Liver (tissue), 9 donors: Measurements from ENCODE around the gene SCUBE1. TPM values are rescaled to one million over a fixed set of nuclear protein-coding genes. Genes with fewer than 3 reads are reported as not detected.

Experiments
- DNase-seq: peaks from one replicate; pipeline ENCODE4 v3.0.0-alpha.2; 2017; ENCODE audit warnings: low spot score
- H3K27ac ChIP-seq, 2 donors: one replicate each; pipeline ENCODE4 v1.7.0; 2013; ENCODE audit warnings: inconsistent platforms in 2 of 2, low read length in 2 of 2, control low read depth in 1 of 2, low read depth in 1 of 2, mild to moderate bottlenecking in 1 of 2
- H3K27me3 ChIP-seq, 4 donors: one replicate each; pipeline versions ENCODE4 v1.6.1 to v1.7.0; 2013; ENCODE audit warnings: low read length in 3 of 4, inconsistent platforms in 1 of 4, mild to moderate bottlenecking in 1 of 4, moderate library complexity in 1 of 4; ENCODE audit not compliant: control insufficient read depth in 4 of 4, insufficient read depth in 4 of 4
- H3K36me3 ChIP-seq, 4 donors: one replicate each; pipeline versions ENCODE4 v1.6.1 to v1.7.0; 2013; ENCODE audit warnings: low read length in 3 of 4, mild to moderate bottlenecking in 3 of 4, low read depth in 1 of 4, moderate library complexity in 1 of 4; ENCODE audit not compliant: control insufficient read depth in 4 of 4, insufficient read depth in 3 of 4
- H3K4me1 ChIP-seq, 4 donors: one replicate each; pipeline versions ENCODE4 v1.6.1 to v1.7.0; 2013; ENCODE audit warnings: low read length in 3 of 4, mild to moderate bottlenecking in 3 of 4, moderate library complexity in 1 of 4; ENCODE audit not compliant: control insufficient read depth in 4 of 4, insufficient read depth in 4 of 4
- H3K4me3 ChIP-seq, 3 donors: one replicate each; pipeline versions ENCODE4 v1.6.1 to v1.7.0; 2013; ENCODE audit warnings: low read length in 3 of 3, control low read depth in 1 of 3, low read depth in 1 of 3, mild to moderate bottlenecking in 1 of 3
- H3K9ac ChIP-seq, 2 donors: one replicate each; pipeline ENCODE4 v1.7.0; 2013; ENCODE audit warnings: low read length in 2 of 2, mild to moderate bottlenecking in 2 of 2, moderate library complexity in 2 of 2, control low read depth in 1 of 2, low read depth in 1 of 2
- H3K9me3 ChIP-seq, 4 donors: one replicate each; pipeline versions ENCODE4 v1.6.1 to v1.7.0; 2013; ENCODE audit warnings: low read length in 3 of 4; ENCODE audit not compliant: control insufficient read depth in 4 of 4
- ATF3 ChIP-seq: IDR thresholded peaks from 2 replicates; pipeline ENCODE4 v1.6.1; 2016; ENCODE audit warnings: antibody characterized with exemption
- EGR1 ChIP-seq, 2 donors: IDR thresholded peaks; 2 replicates each; pipeline ENCODE4 v1.6.1; 2016 to 2018; ENCODE audit warnings: antibody characterized with exemption in 2 of 2, low read depth in 2 of 2
- FOXA1 ChIP-seq: IDR thresholded peaks from 2 replicates; pipeline ENCODE4 v1.6.1; 2016; ENCODE audit warnings: antibody characterized with exemption
- FOXA2 ChIP-seq: IDR thresholded peaks from 2 replicates; pipeline ENCODE4 v1.6.1; 2016; ENCODE audit warnings: antibody characterized with exemption
- GABPA ChIP-seq, 2 donors: IDR thresholded peaks in 1 of 2; conservative IDR thresholded peaks in 1 of 2; 2 replicates each; pipeline ENCODE4 v1.6.1; 2016; ENCODE audit warnings: antibody characterized with exemption in 2 of 2, mild to moderate bottlenecking in 1 of 2, moderate library complexity in 1 of 2
- HNF4A ChIP-seq, 2 donors: conservative IDR thresholded peaks; 2 replicates each; pipeline ENCODE4 v1.6.1; 2016; ENCODE audit warnings: antibody characterized with exemption in 2 of 2, mild to moderate bottlenecking in 2 of 2
- HNF4G ChIP-seq: IDR thresholded peaks from 2 replicates; pipeline ENCODE4 v1.6.1; 2016; ENCODE audit warnings: antibody characterized with exemption
- JUND ChIP-seq, 2 donors: IDR thresholded peaks; 2 replicates each; pipeline ENCODE4 v1.6.1; 2016; ENCODE audit warnings: antibody characterized with exemption in 2 of 2
- MAX ChIP-seq: IDR thresholded peaks from 2 replicates; pipeline ENCODE4 v1.6.1; 2016; ENCODE audit warnings: antibody characterized with exemption
- NR2F2 ChIP-seq: IDR thresholded peaks from 2 replicates; pipeline ENCODE4 v1.6.1; 2016; ENCODE audit warnings: antibody characterized with exemption
- RAD21 ChIP-seq, 2 donors: IDR thresholded peaks; 2 replicates each; pipeline ENCODE4 v1.6.1; 2016; ENCODE audit warnings: antibody characterized with exemption in 2 of 2, mild to moderate bottlenecking in 2 of 2
- RXRA ChIP-seq, 2 donors: IDR thresholded peaks; 2 replicates each; pipeline ENCODE4 v1.6.1; 2017 to 2018; ENCODE audit warnings: antibody characterized with exemption in 2 of 2, mild to moderate bottlenecking in 1 of 2
- SP1 ChIP-seq: IDR thresholded peaks from 2 replicates; pipeline ENCODE4 v1.6.1; 2018; ENCODE audit warnings: antibody characterized with exemption, mild to moderate bottlenecking
- TAF1 ChIP-seq: conservative IDR thresholded peaks from 2 replicates; pipeline ENCODE4 v1.6.1; 2016; ENCODE audit warnings: antibody characterized with exemption, mild to moderate bottlenecking
- YY1 ChIP-seq: IDR thresholded peaks from 2 replicates; pipeline ENCODE4 v1.6.1; 2016; ENCODE audit warnings: antibody characterized with exemption, mild to moderate bottlenecking
- WGBS: extraction: QIAGEN DNeasy Blood & Tissue Kit; methylation state at CpG from one replicate; pipeline ENCODE4 v1.1.7; 2013; 5-methylcytosine and 5-hydroxymethylcytosine counted together
- polyA plus RNA-seq, 2 donors: library from polyadenylated mRNA; stranded (reverse) in 1 of 2; unstranded in 1 of 2; fragments of 200-250 nt in 1 of 2; fragments of >200 nt in 1 of 2; fragmentation: Nextera tagmentation in 1 of 2; extraction: Ambion mirVana in 1 of 2; gene quantifications; one replicate each; pipeline versions ENCODE4 v1.2.1 to v1.2.3, GENCODE V29; 2013 to 2015
- total RNA-seq, 2 donors: library from RNA; depleted of rRNA; stranded (reverse); fragments of >200 nt; gene quantifications; one replicate each; pipeline ENCODE4 v1.2.3, GENCODE V29; 2014
- TF ChIP-seq, protein P1 (sequence below): fragments of 150-350 bp; IDR thresholded peaks from 2 replicates; pipeline ENCODE4 v1.5.1; 2017; ENCODE audit warnings: improper control_type of control experiment, low read depth, low read length; ENCODE audit not compliant: missing input control
- TF ChIP-seq, protein P2 (sequence below): IDR thresholded peaks from 2 replicates; pipeline ENCODE4 v1.6.1; 2016; ENCODE audit warnings: antibody characterized with exemption, mild to moderate bottlenecking
- TF ChIP-seq, protein P3 (sequence below): IDR thresholded peaks from 2 replicates; pipeline ENCODE4 v1.6.1; 2016; ENCODE audit warnings: antibody characterized with exemption
- donor health status: healthy.
- donor health status: healthy.
- donor health status: healthy.
- donor health status: healthy.
- donor health status: healthy.

The SCUBE1 gene
- total and polyA plus RNA-seq, 4 donors: 0.07 to 0.46 (median 0.08) TPM; not detected in 1

GRCh38 chr22:43205748-43206508 lies 137.2 kb downstream of the SCUBE1 start:
- Histone ChIP-seq H3K4me3 (no peak overlapping the region), H3K9ac (no peak overlapping the region), H3K36me3 (no peaks in the 10 kb centered on the region), H3K27me3 (no peaks in the 10 kb centered on the region), H3K27ac (no peak overlapping the region), H3K4me1 (no peaks in the 10 kb centered on the region), H3K9me3 (no peaks in the 10 kb centered on the region)
- DNase-seq: no peak
- TF ChIP-seq GABPA (IDR thresholded peaks at IDR 0.05 in 1 of 2, conservative IDR thresholded peaks at IDR 0.05 in 1 of 2): no peak
- WGBS: 79% methylated on average over 5 of the region's 5 CpGs

- Histone ChIP-seq H3K4me3 (no peak overlapping the region), H3K27me3 (no peaks in the 10 kb centered on the region), H3K27ac (no peak overlapping the region), H3K9ac (no peak overlapping the region), H3K9me3 (no peaks in the 10 kb centered on the region), H3K4me1 (no peaks in the 10 kb centered on the region), H3K36me3 (no peaks in the 10 kb centered on the region)
- no peak for DNase-seq
- TF ChIP-seq NR2F2 (no peak), RXRA (IDR thresholded peaks at IDR 0.05) (no peak), EGR1 (IDR thresholded peaks at IDR 0.05; ENCODE audit: low read depth in 2 of 2) (no peak), FOXA1 (no peak), SP1 (no peak), HNF4G (no peak), YY1 (no peak), HNF4A (conservative IDR thresholded peaks at IDR 0.05) (no peak), FOXA2 (no peak), TAF1 (no peak), ATF3 (no peak), RAD21 (IDR thresholded peaks at IDR 0.05) (no peak), GABPA (IDR thresholded peaks at IDR 0.05 in 1 of 2, conservative IDR thresholded peaks at IDR 0.05 in 1 of 2) (no peak), MAX (no peak), JUND (IDR thresholded peaks at IDR 0.05) (no peak)
- TF ChIP-seq, protein P1, sequence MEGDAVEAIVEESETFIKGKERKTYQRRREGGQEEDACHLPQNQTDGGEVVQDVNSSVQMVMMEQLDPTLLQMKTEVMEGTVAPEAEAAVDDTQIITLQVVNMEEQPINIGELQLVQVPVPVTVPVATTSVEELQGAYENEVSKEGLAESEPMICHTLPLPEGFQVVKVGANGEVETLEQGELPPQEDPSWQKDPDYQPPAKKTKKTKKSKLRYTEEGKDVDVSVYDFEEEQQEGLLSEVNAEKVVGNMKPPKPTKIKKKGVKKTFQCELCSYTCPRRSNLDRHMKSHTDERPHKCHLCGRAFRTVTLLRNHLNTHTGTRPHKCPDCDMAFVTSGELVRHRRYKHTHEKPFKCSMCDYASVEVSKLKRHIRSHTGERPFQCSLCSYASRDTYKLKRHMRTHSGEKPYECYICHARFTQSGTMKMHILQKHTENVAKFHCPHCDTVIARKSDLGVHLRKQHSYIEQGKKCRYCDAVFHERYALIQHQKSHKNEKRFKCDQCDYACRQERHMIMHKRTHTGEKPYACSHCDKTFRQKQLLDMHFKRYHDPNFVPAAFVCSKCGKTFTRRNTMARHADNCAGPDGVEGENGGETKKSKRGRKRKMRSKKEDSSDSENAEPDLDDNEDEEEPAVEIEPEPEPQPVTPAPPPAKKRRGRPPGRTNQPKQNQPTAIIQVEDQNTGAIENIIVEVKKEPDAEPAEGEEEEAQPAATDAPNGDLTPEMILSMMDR: no peak
- TF ChIP-seq, protein P2, sequence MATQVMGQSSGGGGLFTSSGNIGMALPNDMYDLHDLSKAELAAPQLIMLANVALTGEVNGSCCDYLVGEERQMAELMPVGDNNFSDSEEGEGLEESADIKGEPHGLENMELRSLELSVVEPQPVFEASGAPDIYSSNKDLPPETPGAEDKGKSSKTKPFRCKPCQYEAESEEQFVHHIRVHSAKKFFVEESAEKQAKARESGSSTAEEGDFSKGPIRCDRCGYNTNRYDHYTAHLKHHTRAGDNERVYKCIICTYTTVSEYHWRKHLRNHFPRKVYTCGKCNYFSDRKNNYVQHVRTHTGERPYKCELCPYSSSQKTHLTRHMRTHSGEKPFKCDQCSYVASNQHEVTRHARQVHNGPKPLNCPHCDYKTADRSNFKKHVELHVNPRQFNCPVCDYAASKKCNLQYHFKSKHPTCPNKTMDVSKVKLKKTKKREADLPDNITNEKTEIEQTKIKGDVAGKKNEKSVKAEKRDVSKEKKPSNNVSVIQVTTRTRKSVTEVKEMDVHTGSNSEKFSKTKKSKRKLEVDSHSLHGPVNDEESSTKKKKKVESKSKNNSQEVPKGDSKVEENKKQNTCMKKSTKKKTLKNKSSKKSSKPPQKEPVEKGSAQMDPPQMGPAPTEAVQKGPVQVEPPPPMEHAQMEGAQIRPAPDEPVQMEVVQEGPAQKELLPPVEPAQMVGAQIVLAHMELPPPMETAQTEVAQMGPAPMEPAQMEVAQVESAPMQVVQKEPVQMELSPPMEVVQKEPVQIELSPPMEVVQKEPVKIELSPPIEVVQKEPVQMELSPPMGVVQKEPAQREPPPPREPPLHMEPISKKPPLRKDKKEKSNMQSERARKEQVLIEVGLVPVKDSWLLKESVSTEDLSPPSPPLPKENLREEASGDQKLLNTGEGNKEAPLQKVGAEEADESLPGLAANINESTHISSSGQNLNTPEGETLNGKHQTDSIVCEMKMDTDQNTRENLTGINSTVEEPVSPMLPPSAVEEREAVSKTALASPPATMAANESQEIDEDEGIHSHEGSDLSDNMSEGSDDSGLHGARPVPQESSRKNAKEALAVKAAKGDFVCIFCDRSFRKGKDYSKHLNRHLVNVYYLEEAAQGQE: no peak
- TF ChIP-seq, protein P3, sequence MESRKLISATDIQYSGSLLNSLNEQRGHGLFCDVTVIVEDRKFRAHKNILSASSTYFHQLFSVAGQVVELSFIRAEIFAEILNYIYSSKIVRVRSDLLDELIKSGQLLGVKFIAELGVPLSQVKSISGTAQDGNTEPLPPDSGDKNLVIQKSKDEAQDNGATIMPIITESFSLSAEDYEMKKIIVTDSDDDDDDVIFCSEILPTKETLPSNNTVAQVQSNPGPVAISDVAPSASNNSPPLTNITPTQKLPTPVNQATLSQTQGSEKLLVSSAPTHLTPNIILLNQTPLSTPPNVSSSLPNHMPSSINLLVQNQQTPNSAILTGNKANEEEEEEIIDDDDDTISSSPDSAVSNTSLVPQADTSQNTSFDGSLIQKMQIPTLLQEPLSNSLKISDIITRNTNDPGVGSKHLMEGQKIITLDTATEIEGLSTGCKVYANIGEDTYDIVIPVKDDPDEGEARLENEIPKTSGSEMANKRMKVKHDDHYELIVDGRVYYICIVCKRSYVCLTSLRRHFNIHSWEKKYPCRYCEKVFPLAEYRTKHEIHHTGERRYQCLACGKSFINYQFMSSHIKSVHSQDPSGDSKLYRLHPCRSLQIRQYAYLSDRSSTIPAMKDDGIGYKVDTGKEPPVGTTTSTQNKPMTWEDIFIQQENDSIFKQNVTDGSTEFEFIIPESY: no peak
- 92% methylated on average over 9 of the region's 9 CpGs for WGBS
These were observed 137.9 kb downstream of the SCUBE1 start for GRCh38 chr22:43205261-43205691.
